GM21529 (cell line): ENCODE results near the gene GPR17.
A peak's percentile ranks its signal among the peaks of the same experiment; 100 is the strongest.

Source experiments
- ATAC-seq: cut with Tn5 transposase; IDR thresholded peaks from one replicate; pipeline ENCODE4 v1.9.1; 2021; ENCODE audit not compliant: unreplicated experiment

The GPR17 gene

DNA sequence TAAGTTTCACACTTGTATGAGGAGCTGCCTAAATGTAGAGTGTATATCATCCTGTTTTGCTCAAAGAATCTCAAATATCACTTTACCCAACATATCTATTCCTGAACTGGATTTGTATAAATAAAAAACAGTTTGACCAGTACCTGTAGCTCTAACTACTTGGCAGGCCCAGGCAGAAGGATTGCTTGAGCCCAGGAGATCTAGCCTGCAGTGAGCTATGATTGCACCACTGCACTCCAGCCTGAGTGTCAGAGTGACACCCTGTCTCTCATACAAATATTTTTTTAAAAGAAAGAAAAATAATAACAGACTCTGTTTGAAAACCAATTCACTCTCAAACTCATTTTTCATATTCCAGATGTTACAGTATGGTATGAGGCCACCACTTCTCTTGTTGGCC is 37.1 kb downstream of the GPR17 start:
- ATAC-seq: no peak

DNA sequence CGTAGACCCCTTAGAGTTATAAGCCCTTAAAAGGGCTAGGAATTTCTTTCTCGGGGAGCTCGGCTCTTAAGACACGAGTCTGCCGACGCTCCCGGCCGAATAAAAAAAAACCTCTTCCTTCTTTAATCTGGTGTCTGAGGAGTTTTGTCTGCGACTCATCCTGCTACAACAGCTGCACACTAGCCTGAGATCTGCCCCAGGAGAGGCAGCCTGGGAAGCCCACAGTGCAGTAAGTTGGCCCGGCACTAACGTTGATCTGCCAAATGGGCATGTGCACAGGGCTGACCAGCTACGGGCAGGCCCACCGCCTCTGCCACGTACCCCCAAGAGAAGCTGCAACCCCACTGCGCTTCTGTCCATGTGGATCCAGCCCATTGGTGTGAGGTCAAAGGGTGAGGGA is 37.8 kb downstream of the GPR17 start:
- ATAC-seq: no peak

DNA sequence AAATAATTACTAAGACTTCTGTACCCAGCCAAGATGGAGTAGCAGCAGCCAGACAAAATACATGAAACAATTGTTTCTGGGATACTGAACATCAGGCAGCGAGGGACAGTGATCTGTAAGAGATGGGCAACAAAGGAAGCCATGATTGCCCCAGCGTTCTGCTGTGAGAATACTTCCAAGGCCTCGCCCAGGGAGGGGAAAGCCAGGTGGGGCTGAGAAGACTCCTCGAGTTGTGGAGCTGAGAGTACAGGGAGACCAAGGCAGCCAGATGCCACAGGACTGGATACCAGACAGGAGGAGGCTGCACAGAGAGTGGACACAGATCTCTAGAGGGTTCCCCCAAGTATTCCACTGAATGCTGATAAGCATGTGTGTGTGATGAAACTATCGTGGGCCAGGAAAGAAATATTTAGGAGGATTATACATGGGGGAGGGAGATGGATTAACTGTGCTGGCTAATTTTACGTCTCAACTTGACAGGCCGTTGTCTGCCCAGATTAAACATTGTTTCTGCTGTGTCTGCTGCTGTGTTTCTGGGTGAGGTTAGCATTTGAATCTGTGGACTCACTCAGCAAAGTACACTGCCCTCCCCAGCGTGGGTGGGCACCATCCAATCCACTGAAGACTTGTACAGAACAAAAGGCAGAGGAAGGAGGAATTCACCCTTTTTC is 39.6 kb downstream of the GPR17 start:
- ATAC-seq: no peak

DNA sequence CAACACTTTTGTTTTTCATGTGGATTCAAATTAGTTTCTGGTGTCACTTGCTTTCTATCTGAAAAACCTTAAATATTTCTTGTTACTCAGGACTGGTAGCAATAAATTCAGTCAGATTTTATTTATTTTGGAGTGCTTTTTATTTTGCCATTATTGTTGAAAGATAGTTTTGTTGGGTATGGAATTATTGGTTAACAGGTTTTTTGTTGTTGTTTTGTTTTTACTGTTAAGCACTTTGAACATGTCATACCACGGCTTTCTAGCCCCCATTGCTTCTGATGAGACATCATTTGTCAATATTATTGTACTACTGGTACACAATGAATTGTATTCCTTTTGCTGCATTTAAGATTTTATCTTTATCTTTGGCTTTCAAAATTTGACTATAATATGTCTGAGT is 42.5 kb downstream of the GPR17 start:
- no peak for ATAC-seq

DNA sequence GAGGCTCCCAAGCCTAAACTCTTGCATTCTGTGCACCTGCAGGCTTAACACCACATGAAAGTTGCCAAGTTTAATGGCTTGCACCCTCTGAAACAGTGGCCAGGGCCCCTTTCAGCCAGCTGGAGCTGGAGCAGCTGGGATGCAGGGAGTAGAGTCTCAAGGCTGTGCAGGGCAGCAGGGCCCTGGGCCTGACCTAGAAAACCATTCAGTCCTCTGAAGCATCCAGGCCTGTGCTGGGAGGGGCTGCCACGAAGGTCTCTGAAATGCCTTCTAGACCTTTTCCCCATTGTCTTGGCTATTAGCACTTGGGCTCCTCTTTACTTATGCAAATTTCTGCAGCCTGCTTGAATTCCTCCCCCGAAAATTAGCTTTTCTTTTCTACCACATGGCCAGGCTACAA is 44.7 kb downstream of the GPR17 start:
- no peak for ATAC-seq

DNA sequence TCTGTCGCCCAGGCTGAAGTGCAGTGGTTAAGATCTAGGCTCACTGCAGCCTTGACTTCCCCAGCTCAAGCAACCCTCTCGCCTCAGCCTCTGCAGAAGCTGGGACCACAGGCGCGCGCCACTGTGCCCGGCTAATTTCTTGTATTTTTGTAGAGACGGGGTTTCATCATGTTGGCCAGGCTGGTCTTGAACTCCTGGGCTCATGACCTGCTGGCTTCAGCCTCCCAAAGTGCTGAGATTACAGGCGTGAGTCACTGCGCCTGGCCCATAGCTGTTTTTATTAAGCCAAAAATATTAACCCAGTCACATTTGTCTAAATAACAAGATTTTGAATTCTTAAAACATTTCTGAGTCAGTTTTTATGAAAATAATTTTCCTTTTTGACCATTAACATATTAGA is 49.0 kb downstream of the GPR17 start:
- no peak for ATAC-seq

DNA sequence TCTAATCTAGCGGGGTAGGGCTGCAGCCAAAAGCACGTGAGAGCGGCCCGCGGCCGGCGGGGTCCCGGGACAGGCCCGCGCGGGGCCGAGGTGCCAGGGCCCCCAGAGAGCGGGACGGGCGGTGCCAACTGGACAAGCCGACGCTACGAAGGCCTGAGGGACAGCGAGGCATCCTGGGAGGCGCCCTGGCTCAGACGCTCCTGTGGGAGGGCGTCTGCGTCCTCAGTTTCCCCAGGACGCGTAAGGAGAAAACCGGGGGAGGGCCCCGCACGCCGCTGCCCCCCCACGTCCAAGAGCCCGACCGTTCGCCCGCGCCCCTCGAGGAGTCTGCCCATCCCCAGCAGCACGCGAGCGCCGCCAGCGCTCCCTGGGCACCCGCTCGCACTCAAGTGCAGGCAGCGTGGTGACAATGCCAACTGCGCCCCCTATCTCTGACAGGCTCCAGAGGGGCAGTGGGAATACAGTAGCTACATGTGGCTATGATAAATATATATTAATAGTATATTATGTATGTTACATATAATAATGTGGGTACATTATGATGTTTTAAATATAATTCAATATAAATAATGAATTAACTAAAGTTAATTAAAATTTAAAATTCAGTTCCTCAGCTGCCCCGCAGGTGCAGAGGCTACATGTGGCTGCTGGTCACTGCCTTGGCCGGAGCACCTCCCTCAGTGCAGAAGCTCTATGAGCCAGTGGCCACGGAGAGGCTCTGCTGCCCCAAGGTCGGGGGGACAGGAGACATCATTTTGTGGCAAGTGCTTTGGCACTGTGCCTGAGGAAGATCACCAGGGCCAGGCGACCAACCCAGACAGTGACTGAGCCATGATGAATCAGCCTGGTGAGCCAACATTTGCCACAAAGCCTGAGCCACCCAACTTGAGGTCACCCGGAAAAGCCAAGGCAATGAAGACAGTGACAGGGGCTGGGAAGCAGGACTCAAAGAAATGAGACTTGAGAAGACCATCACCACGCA is 49.8 kb downstream of the GPR17 start:
- ATAC-seq: no peak

DNA sequence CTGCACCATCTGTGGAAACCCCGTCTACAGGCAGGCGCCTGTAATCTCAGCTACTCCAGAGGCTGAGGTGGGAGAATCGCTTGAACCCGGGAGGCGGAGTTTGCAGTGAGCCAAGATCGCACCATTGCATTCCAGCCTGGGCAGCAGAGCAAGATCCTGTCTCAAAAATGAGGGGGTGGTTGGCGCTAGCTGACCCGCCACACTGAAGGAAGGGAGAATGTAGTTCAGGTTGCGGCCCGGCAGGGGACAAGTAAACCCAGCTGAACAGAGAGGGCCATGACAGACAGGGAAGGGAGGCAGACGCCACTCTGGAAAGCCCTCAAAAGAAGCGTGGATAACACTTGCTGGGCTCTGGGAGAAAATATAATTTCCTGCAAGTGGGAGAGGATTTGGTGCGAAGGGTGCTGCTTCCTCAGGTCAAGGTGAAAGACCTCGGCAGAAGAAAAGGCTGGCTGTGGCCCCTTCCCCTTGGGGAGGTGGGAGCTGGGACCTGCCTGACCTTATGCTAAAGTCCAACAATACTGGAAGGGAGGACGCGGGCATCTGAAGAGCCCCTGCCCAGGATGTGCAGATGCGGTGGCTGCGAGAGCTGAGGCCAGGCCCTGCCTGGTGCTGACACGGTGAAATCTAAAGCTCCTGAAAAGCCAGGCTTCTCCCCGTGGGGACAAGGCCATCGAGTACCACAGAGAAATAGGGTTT is 51.7 kb downstream of the GPR17 start:
- no peak for ATAC-seq

DNA sequence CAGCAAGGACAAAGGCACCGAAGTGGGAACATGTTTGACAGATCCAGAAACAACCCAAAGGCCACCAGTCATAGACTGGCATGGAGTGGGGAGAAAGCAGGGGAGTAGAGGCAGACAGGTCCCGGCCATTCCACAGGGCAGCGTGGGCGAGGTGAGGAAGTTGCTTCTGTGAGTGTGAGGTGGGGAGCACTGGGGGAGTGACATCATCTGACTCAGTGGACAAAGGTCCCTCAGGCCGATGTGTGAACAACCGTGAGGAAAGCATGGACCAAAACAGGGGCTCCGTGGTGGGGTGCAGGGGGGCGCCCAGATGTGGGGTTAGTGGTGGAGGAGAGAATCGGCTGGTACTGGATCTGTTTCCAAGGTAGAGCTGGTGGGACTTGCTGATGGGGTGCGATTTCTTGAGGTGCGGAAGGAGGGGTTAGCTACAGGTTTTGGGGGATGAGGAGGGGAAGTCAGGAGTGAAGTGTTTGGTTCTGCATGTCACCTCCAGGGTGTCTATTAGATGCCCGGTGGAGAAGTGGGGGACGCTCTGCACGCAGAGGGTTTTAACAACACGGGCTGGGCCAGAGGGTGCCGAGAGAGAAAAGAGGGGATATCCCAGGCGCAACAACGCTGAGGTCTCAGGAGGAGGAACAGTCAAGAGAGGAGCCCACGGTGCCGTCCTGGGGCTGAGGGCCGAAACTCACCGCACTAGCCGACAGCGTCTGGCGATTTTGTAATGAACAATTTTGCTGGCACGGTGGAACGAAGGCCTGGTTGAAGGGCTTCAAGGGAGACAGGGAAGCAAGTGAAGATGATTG is 52.8 kb downstream of the GPR17 start:
- ATAC-seq: no peak

DNA sequence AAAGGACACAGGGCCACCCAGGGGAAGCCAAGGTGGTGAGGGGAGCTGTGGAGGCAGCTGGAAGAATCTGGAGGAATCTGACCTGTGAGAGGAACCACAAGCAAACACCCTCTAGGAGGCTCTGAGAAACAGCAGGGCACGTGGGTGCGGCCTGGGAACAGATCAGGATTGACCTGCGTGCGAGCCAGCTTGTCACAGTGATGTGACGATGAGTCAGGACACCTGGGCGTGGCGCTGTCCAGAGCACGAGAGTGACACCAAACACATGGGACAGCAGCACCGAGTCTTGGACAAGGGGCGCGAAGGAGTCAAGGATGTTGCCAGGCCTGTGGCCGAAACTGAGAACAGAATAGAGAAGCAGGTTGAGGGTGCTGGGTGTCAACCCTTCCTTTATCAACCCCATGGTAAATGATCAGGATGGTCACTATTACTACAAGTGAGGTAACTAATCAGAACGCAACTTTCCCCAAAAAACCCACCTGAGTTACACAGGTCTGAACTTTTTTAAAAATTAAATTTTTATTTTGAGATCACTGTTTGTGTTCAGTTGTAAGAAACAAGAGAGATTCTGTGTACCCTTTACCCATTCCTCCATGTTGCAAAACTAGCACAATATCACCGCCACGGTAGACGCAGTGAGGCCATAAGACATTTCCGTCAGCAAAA is 54.7 kb downstream of the GPR17 start:
- ATAC-seq: peak; percentile 68

DNA sequence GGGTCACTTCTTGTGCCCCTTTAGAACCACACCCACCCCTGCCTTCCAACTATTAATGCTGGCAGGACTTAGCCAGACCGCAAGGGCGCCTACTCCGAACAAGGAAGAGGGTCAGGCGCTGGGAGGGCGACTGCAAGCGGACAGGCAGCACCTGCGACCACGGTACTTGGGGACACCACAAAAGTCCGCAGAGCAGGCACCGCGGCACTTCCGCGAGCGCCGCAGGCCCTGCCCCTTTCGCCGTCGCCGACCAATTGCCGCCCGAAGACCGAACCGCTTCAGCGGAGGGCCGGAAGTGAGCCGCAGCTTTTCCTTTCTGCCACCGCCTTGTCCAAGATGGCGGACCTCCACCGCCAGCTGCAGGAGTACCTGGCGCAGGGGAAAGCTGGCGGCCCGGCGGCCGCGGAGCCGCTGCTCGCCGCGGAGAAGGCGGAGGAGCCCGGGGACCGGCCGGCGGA is 55.3 kb downstream of the GPR17 start, which contains the start of gene SFT2D3:
Gene SFT2D3, plus strand, starts transcription at position 305 of the 458 bp plus-strand sequence. Its CDS starts 32 bp downstream, at position 337.
- ATAC-seq: peak; percentile 65

DNA sequence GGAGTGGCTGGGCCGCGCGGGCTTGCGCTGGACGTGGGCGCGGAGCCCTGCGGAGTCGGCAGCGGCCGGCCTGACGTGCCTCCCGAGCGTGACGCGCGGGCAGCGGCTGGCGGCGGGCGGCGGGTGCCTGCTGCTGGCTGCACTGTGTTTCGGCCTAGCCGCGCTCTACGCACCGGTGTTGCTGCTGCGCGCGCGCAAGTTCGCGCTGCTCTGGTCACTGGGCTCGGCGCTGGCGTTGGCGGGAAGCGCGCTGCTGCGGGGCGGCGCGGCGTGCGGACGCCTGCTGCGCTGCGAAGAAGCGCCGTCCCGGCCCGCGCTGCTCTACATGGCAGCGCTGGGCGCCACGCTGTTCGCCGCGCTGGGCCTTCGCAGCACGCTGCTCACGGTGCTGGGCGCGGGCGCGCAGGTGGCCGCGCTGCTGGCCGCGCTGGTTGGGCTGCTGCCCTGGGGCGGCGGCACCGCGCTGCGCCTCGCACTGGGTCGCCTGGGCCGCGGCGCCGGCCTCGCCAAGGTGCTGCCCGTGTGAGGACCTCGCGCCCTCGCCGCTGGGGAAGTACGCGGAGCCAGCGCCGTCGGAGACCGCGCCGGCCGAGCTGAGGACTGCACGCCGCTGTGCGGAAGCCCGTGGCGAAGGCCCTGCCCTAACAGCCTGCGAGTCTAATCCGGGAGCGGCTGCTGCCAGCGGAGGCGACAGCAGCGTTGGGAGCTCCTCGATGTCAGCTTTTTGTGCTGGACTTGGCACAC is 55.9 kb downstream of the GPR17 start:
- peak; percentile 40 for ATAC-seq
